Measurements from ENCODE around the gene EFNA5.

Gene EFNA5

GRCh38 chr5:107639990-107640389 is 30.7 kb downstream of the EFNA5 start:
- no peak for DNase-seq (ENCODE audit: low read depth)

DNA sequence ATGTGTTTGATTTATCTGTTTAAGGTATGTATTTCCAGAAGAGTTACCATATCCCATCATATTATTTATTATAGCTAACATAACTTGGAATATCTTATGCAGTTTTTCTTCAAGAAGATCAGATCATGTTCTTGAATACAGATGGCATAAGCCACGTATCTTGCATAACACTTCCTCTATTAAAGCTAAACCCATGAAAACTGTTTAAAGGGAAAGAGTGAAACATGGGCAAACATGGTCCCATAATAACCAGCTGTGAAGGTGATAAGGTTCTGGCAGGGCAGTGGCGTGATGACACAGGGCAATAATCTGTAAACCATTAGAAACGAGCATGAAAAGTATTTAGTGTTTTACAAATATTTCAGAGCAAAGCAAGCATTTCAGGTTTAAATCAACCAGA is 34.2 kb downstream of the EFNA5 start:
- no peak for DNase-seq (ENCODE audit: low read depth)

DNA sequence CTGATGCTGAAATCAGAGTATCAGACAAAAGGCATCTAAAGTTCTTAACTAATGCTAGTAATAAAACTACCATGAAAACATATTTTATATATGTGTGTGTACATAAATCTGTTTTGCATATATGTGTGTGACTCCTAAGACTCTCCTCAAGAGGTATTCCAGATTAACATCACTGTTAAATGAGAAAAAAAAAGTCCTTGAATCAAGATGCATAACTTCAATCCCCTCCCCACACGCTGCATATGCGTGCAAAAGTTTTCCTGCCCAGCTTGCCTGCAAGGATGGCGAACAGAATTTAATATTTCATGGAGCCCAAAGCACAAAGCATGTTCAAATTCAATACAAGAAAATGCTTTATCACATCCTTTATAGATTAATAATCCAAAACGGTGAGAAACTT is 34.7 kb downstream of the EFNA5 start:
- no peak for DNase-seq (ENCODE audit: low read depth)

- no peak for DNase-seq (ENCODE audit: low read depth)
Measured at GRCh38 chr5:107634981-107635848, 35.5 kb downstream of the EFNA5 start.

GRCh38 chr5:107633171-107633901 is 37.4 kb downstream of the EFNA5 start:
- no peak for DNase-seq (ENCODE audit: low read depth)

DNA sequence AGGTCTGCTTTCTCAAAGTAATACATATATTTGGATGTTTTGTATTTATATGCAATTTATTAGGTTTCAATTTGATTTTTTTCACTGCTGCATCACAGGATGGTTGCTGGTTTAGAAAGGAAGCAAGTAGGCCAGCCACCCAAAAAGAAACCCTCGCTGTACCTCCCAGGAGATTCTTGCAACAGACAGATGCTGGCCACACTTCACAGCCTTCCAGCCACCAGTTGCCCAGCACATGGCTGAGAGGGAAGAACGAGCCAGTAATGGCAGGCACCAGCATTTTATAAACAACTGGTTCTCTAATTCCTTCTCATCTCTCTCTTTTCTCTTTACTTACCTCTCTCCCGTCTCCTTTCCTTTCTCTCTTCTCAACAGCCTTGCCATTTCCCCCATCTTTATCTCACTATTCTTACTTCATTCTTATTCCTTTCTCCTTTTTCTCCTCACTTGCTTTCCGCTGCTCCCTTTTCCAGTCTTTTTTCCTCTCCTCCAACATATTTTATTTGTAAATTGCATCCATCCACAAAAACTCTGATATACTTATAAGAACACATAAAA is 38.9 kb downstream of the EFNA5 start:
- DNase-seq (ENCODE audit: low read depth), result no peak

- no peak for DNase-seq (ENCODE audit: low read depth)
Measured at GRCh38 chr5:107630184-107630583, 40.6 kb downstream of the EFNA5 start.

DNA sequence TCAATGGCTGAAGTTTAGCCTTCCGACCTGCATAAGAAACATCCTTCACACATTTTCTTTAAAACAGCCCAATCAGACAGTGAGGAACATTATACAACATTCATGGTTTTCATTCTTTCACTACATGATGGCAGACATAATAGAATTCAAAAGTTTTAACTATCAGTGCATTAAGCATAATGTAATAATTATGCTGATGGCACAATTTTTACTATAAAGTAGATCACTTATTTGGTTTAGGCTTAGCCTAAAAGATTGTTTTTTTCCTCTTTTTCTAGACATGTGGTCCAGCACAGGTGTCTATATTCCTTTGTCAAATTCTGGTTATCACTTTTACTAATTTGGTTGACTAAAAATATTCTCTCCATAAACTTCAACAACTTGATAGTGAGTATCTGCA is 46.5 kb downstream of the EFNA5 start:
- no peak for DNase-seq (ENCODE audit: low read depth)

- no peak for DNase-seq (ENCODE audit: low read depth)
Measured at GRCh38 chr5:107621089-107621488, 49.6 kb downstream of the EFNA5 start.

DNA sequence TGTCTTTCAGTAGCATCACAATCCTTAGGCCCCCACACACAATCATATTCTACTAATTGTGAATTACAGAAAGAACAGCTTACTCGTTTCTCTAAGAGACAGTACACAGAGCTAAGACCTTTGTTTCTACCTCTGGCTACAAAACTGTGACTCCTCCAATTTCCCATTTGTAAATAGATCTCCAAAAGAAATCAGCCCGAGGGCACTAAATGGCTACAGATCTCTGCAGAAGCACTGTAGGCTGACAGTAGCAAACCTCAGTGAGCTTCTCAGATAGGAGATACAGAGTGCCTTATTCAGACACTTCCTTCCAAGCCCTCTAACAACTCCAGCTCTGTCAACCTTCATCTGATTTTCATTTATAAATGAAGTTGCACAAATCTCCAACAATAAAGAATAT is 51.0 kb downstream of the EFNA5 start:
- no peak for DNase-seq (ENCODE audit: low read depth)

DNA sequence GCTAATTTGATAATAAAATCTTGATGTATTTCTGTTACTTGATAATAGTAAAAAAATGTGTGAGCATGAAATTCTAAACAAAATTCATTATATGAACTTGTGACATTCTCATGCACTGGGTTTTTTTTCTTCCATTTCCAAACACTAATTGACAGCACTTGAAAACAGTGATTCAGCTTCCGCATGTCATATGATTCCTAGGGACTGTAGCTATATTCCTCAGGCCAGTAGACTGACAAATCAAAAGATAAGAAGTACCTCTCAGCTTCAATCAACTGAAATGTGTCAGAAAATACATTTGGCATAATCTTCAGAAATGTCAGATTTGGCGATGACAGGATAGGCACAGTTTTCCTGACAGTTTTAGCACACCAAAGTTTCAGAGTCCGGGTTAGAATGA is 52.5 kb downstream of the EFNA5 start:
- no peak for DNase-seq (ENCODE audit: low read depth)

- no peak for DNase-seq (ENCODE audit: low read depth)
Measured at GRCh38 chr5:107617052-107617451, 53.7 kb downstream of the EFNA5 start.

DNA sequence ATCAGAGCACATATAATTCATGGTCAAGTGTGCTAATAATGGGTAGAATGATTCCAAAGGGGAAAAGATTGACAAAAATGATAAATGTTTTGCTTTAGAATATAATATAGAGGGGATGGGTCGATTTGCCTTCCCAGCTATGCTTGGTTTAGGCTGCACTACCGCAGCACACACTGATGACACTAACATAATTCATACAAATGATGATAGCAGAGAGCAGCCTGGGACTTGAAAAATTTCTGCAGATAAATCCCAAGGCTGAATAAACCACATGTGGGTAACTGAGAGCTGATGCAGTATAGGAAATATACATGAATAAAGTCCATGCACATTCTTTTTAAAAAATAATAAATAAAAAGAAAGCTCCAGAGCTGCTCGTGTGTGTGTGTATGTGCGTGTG is 54.5 kb downstream of the EFNA5 start:
- no peak for DNase-seq (ENCODE audit: low read depth)

GRCh38 chr5:107615299-107615817 is 55.4 kb downstream of the EFNA5 start:
- no peak for DNase-seq (ENCODE audit: low read depth)

DNA sequence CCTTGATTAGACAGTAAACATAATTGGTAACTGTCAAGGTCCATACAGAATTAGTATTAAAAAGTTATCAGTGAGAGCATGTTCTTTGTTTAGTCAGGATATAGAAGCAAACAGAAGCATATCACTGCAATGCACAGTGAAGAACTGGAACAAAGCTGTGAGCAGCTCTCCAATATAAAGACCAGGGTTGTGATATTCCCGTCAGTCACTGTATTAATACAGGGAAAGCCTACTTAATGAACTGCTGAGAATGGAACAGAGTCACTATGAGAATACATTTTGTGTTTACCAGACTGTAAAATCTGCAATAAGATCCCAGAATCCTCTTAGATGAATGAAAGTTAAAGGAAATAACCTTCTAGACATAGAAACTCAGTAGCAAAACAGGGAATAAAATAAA is 58.2 kb downstream of the EFNA5 start:
- DNase-seq (ENCODE audit: low read depth), result no peak

- no peak for DNase-seq (ENCODE audit: low read depth)
Measured at GRCh38 chr5:107610798-107611197, 59.9 kb downstream of the EFNA5 start.

GRCh38 chr5:107607671-107608345 is 62.9 kb downstream of the EFNA5 start:
- no peak for DNase-seq (ENCODE audit: low read depth)

DNA sequence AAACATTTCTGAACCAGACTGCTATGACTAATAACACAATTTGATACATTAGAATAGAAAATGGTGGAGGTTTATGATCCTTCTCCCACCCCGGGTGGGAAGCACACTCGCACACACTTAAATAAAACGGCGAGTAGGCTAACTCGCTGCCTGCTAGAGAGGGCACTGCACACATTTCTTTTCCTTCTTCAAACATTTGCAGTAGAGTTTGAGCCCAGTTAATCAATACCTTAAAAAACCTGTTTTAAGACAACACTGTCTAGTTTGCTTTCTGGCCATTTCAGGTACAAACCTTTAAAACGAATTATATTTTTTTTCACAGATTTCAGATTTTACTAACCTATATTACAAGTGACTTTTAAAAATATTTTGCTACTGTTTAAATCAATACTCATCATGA is 63.5 kb downstream of the EFNA5 start:
- DNase-seq (ENCODE audit: low read depth), result no peak

GRCh38 chr5:107605596-107606125 is 65.1 kb downstream of the EFNA5 start:
- DNase-seq (ENCODE audit: low read depth), result no peak

DNA sequence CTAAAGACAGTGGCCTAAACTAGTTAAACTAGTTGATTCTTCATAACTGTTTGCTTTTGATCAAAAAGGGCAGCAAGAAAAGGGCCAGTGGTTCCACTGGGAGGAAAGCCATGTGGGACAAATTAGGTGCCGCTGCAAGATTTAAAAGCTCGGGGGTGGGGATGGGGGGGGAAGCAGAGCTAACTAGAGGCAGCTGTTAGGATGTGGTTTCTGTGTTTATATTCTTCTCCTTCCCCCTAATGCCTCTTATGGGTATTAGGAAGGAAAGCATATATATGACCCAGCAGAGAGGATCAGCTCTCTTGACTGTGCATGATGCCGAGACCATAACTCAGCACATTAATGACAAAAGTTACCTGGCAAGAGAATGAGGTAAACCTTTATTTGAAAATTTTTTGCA is 65.7 kb downstream of the EFNA5 start:
- DNase-seq (ENCODE audit: low read depth), result no peak

DNA sequence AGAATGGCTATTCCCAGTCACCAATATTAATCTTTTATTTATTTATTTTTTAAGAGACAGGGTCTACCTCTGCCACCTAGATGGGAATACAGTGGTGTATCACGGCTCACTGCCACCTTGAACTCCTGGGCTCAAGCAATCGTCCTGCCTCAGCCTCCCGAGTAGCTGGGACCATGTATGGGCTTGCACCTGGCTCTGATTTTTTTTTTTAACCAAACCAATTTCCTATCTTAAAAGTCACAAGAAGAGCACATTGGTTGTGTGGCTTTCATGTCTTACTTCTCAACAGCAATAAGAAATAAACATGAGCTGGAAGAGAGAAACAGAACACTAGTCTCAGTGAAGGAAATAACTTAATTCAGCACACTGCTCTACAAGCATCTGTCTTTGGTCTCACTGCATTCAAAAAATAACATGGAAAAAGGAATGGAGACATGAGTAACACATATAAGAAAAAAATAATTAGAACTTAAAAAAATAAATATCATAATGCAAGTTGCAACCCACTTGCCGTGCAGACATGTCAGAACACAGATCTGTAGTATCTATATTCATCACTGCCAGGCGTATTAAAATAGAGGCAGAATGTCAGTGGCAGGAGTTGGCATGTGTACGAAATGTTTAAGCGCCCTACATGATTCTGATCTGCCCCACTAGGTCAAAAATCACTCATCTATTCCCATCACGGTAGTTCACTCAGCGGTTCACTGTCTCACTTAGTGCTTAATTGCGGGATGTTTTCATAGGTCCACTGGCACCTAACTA is 66.4 kb downstream of the EFNA5 start:
- DNase-seq (ENCODE audit: low read depth), result no peak

Data from T follicular helper cell (primary cell).